Forelimb muscle (tissue), 1 donor: Measurements from ENCODE around the gene C5orf58. TPM values are rescaled to one million over a fixed set of nuclear protein-coding genes. Genes with fewer than 3 reads are reported as not detected.

Experiments used
- DNase-seq: peaks from one replicate; pipeline ENCODE4 v3.0.0-alpha.2; 2013; ENCODE audit warnings: low read depth
- polyA plus RNA-seq: library from polyadenylated mRNA; unstranded; fragments of 120-200 nt; gene quantifications from one replicate; pipeline ENCODE4 v1.2.1, GENCODE V29; 2013; ENCODE audit not compliant: insufficient read length

Gene C5orf58, protein sequence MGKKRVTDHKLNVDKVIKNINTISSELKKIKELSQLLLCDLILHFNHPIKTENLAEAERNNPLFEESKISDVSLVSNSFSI
- polyA plus RNA-seq = 0.59 TPM

GRCh38 chr5:170232786-170233185 is at the start of gene C5orf58:
TSS of gene C5orf58 (plus strand) at chr5:170232985. CDS start at chr5:170234977, 1,992 bp downstream.
- no peak for DNase-seq

- no peak for DNase-seq
Measured at GRCh38 chr5:170183816-170184687, 48.7 kb upstream of the C5orf58 start.

GRCh38 chr5:170184737-170185136 is 48.0 kb upstream of the C5orf58 start:
- DNase-seq = no peak

GRCh38 chr5:170186156-170186555 is 46.6 kb upstream of the C5orf58 start:
- DNase-seq = no peak

DNA sequence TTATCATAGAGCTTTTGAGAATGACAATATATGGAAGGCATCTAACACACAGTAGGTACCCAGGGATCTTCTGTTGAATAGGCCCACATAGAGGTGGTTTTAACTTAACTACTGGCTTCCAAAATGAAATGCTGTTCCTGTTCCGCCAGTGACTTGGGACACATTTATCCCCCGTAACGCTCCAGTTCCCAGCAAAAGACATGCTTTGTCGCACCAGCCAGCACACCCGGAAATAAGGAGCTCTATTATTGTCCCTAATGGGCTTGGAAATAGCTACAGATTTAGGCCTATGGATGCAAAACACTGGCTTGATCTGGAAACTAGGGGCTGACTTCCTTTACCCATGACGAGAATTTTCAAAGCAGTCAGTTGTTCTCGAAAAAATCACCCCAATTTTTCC is 45.9 kb upstream of the C5orf58 start:
- no peak for DNase-seq

- DNase-seq = no peak
Measured at GRCh38 chr5:170190436-170191134, 42.2 kb upstream of the C5orf58 start.

DNA sequence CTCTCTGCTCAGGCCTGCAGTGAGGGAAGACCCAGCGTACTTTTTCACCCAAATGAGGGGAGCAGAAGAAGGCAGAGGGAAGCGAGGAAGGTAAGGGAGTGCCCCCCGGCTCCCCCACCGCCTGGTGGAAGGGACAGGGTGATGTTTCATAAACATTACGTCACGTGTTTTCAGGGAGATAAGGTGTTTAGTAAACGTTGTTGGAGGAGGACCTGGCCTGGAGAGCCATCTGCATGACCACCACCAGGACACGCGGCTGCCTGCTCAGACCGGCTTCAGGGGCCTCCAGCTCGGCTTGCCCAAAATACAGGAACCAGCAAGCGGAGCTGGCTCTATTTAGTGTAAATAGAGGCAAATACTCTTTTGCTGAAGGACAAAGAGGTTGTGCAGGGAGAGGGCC is 40.0 kb upstream of the C5orf58 start:
- no peak for DNase-seq

GRCh38 chr5:170195961-170196360 is 36.8 kb upstream of the C5orf58 start:
- DNase-seq = no peak

DNA sequence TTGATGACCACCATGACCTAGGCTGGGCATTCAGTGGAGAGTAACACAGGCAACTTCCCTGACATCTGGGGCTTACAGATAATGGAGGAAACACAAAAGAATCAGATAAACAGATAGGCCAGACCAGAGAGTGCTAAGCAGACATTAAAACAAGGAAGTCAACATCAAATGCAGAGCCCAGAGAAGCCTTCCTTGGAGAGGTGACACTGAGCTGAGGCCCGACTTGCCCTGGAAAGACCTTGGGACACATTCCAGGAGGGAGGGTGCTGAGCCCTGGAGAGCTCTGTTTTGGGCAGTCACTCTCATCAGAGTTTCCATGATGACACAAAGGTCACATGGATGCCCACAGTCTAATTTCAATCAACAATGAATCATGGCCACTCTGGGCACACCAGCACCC is 31.9 kb upstream of the C5orf58 start:
- no peak for DNase-seq

DNA sequence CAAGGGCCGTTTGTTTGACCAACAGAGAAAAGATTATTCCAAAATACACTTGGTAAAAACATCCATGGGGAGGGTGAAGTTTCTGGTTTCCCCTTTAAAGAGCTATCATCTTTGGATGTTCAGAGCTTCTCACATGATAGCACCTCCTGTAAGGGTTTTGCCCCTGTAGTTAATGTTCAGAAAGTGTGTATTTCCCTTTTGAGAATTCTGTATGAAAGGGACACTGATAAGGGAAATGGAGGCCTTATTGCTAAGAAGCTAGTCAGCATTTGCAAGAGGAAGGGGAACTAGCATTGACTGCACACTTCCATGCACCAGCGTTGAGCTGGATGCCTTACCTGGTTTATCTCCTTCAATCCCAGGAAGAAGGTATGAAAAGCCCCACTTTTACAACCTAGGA is 31.5 kb upstream of the C5orf58 start:
- no peak for DNase-seq

GRCh38 chr5:170202117-170202516 is 30.7 kb upstream of the C5orf58 start:
- no peak for DNase-seq

DNA sequence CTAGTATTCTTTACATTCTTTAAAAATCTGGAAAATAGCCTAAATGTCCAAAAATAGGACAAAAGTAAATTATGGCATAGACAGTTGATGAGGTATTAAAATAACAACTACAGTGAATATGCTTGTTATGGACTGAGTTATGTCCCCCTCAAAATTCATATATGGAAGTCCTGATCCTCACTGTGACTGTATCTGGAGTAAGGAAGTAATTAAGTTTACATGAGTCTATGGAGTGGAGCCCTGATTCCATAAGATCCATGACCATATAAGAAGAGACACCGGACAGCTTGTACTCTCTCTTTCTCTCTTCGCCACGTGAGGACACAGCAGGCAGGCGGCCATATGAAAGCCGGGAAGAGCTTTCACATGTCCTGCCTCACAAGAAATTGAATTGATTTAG is 28.6 kb upstream of the C5orf58 start:
- no peak for DNase-seq

DNA sequence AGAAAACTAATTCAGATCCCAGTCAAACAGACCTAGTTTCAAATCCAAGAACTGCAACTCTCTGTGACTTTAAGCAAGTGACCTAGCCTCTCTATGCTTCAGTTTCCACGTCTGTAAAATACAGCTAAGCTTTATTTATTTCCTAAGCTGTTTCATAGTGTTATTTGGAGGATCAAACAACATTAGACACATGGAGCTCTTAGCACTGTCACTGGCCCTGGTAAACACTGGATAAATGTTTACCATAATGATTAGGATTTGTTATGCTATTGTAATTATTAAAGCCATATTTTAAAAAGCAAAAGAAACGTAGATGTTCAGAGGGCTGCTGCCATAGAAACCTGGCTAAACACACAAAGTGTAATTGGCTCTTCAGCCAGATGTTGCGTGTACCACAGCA is 26.6 kb upstream of the C5orf58 start:
- DNase-seq = no peak

DNA sequence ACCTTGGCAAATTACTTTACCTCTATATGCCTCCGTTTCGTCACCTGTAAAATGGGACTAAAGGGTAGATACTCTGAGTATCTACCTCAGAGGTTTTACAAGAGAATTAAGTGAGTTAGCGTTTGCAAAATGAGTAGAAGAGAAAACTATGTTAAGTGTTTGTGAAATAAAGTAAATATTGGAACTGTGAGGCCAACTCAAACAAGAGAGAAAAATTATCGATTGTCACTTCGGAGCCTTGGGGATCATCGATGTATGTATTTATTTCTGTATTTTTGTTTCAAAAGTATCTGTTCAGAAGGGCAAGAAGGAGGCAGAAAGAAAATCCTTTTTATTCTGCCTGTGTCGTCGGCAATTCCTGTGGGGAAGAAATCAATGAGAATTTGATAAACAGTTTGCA is 25.8 kb upstream of the C5orf58 start:
- DNase-seq = no peak

DNA sequence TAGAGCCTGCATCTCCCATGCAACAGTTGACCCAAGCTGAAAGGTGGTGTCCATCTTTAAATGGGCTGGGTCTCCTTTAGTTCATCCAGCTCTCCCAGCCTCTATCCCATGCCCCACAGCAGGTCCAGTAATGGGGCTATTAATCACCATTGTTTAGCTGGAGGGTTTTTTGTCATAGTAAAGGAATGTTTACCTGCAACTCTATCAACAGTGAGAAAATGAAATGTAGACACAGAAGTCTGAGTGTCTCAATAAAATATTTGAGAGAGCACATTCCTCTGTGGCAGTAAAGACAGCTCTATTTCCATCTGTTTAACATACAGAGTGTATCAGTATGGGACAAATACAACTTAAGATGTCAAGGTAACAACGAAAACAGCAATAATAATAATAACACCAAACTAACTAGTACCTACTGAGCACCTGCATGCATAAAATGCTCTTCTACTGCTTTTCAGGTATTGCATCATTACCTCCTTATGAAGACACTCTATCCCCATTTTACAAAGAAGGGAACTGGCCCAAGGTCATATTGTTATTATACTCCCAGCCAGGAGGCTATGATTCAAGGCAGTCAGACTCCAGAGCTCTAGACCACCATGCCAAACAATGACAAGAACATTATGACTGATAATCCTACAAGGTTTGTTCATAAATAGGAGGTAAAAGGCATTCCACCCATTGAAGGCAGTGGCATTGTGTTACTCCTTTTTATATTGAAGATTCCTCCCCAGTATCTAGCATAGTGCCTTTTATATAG is 21.0 kb upstream of the C5orf58 start:
- DNase-seq = no peak

DNA sequence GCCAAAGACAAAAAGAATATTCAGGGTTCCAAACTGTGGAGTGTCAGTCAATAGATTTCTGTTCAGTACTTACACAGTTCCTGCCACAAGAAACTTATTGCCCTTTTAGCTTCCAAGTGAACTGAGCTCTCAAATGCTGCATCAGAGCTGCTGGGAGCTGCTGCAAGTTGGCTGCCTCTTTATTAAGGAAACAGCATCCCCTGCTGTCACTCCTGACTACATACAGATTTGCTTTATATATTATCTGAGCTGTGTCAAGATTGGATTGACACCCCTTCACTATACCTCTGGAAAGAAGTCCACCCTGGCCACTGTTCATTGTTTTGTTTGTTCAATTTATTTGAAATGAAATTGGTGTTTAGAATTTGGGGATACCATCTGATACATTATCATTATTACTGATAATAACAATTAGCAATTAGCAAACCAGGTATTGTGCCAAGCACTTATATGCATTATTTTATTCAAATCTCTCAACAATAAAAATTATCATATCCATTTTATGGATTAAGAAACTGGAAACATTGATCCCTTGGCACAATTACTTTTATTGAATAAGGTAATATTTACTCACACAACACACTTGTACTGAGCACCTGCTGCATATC is 16.4 kb upstream of the C5orf58 start:
- DNase-seq = peak; percentile 58

- no peak for DNase-seq
Measured at GRCh38 chr5:170217831-170218230, 15.0 kb upstream of the C5orf58 start.

GRCh38 chr5:170218726-170219125 is 14.1 kb upstream of the C5orf58 start:
- DNase-seq = no peak

GRCh38 chr5:170219615-170220014 is 13.2 kb upstream of the C5orf58 start:
- no peak for DNase-seq

GRCh38 chr5:170220191-170220590 is 12.6 kb upstream of the C5orf58 start:
- DNase-seq = no peak

DNA sequence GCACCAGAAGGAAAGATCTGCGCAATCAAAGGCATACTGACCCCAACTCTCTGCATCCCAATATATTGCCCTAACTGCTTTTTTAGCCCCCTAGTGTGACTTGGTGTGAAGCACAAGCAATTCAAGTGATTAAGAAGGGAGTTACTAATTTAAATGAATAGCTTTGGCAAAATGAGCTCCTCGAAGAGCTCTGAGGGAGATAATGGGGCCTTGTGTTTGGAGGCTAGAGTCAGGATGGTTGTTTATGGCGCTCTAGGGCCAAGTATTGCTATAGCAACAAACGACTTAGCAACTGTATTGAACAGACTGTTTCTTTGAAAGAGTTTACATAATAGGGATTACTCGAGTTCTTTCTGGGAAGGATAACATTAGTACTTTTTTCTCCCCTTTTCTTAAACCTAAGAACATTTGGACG is 11.5 kb upstream of the C5orf58 start:
- DNase-seq = peak; percentile 88

DNA sequence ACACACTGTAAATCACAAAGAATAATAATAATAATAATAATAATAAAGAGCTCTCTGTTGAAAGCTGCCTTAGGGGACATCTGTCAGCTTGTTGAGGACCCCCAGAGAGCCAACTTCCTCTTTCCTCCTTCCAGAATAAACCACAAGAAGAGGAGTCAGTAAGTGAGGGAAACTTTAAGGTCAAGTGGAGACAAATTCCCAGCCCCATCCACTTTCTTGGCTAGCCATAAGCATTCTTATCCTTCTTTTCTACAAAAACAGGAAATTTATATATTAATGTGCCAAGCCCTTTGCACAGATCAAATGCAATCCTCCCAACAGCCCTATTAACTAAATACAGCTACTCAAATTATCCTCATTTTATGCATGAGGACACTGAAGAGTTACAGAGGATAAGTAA is 9.4 kb upstream of the C5orf58 start:
- peak; percentile 49 for DNase-seq
